Retinal pigment epithelial cell (primary cell): ENCODE data around the gene XYLB.
"Not testable (repeated sequence)": the region's sequence is repeated elsewhere in the genome, so short reads cannot be mapped to it uniquely, and the experiment has no call there.

Experiments
- DNase-seq: peaks from one replicate; pipeline ENCODE4 v3.0.0-alpha.2; 2010; ENCODE audit warnings: low read depth
- H3K4me3 ChIP-seq: 2 replicates; pipeline ENCODE4 v1.5.1; 2011; ENCODE audit warnings: mild to moderate bottlenecking, low read length, control low read depth, moderate library complexity
- CTCF ChIP-seq: conservative IDR thresholded peaks from 2 replicates; pipeline ENCODE4 v1.5.1; 2011; ENCODE audit warnings: low read depth, low read length, control low read depth, inconsistent platforms

The XYLB gene

GRCh38 chr3:38346587-38347410, at the start of gene XYLB:
Gene XYLB (plus strand): TSS chr3:38346785. CDS start chr3:38346869, 84 bp downstream.
- H3K4me3 ChIP-seq, result peak within 1 kb of the TSS; percentile 64
- peak; percentile 71 for TF ChIP-seq CTCF
- no peak for DNase-seq

- not testable (repeated sequence) for DNase-seq, H3K4me3 ChIP-seq
Measured at GRCh38 chr3:38297053-38297452, 49.5 kb upstream of the XYLB start.

- no peak overlapping the region for H3K4me3 ChIP-seq
- TF ChIP-seq CTCF, result no peak
- no peak for DNase-seq
Measured at GRCh38 chr3:38297537-38297936, 49.0 kb upstream of the XYLB start.

- no peak overlapping the region for H3K4me3 ChIP-seq
- DNase-seq, result peak; percentile 1
- TF ChIP-seq CTCF, result peak; percentile 58
Measured at GRCh38 chr3:38297947-38298711, 48.5 kb upstream of the XYLB start.

GRCh38 chr3:38306941-38307340, 39.6 kb upstream of the XYLB start:
- TF ChIP-seq CTCF, result no peak
- no peak for DNase-seq
- H3K4me3 ChIP-seq, result no peak overlapping the region

- H3K4me3 ChIP-seq, result no peak overlapping the region
- no peak for TF ChIP-seq CTCF
- DNase-seq, result no peak
Measured at GRCh38 chr3:38307599-38307998, 39.0 kb upstream of the XYLB start.

GRCh38 chr3:38308456-38308855, 38.1 kb upstream of the XYLB start:
- no peak for TF ChIP-seq CTCF
- H3K4me3 ChIP-seq, result no peak overlapping the region
- no peak for DNase-seq
